HCT116 (cell line): ENCODE results near the gene HNRNPA2B1.

ENCODE experiments used
- EZH2phosphoT487 ChIP-seq: fragments of 200-600 bp; IDR thresholded peaks from 2 replicates; pipeline ENCODE4 v1.6.1; 2018; ENCODE audit warnings: antibody characterized with exemption, borderline replicate concordance
- SRF ChIP-seq: IDR thresholded peaks from 2 replicates; pipeline ENCODE4 v1.6.1; 2012; ENCODE audit warnings: low read depth

GRCh38 chr7:26166684-26167266 lies 33.8 kb downstream of the HNRNPA2B1 start:
- no peak for TF ChIP-seq SRF
- no peak for TF ChIP-seq EZH2phosphoT487
